ENCODE results near the gene PTCD1.
"Not testable (repeated sequence)": the region's sequence is repeated elsewhere in the genome, so short reads cannot be mapped to it uniquely, and the experiment has no call there.

PTCD1 gene

DNA sequence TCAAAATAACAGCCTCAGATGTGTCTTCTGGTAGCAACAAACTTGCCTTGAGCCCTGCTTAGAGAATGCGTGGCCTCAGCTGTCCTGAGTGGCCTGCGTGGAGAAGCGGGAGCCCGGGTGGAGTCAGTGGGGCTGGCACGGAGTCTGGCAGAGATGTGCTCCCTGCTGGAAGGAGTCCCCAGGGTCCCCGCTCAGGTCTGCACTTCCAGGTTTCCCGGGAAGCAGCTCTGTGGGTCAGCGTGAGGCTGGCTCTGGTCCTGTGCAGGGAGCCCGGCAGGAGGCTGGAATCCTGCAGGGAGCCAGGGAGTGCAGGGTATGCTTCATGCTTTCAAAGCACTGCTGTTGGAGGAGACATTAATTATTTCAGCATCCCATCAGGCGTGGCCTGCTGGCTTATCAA is 10.3 kb upstream of the PTCD1 start:
- no peak for DNase-seq

DNA sequence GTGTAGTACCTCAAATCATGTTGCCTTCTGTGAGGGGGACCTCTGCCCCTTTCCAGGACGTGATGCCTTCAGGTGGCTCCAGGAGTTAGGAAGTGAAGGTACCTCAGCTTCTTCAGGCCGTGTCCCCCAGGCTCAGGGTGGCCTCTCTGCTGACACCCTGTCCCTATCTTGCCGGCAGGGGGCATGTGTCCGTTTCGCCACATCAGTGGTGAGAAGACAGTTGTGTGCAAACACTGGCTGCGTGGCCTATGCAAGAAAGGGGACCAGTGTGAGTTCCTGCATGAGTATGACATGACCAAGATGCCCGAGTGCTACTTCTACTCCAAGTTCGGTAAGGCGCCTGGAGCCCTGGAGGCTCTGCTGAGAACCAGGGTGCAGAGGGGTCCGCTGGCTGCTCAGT is 9.3 kb upstream of the PTCD1 start:
- peak; percentile 7 for DNase-seq

DNA sequence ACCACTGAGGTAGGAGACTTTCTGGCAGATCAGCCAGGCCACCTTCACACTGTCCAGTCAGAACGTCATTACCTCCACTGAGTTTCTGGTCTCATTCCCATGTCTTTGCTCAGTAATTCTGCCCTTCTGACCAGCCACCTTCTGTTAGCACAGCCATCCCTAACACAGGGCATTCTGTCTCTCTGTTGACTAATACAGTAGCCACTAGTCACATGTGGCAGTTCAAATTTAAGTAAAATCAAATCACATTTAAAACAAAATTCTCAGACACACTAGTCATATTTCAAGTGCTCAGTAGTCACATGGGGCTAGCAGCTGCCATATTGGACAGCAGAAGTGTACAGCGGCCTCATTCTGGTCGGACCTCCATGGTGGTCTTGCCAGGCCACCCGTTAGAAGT is 7.5 kb upstream of the PTCD1 start:
- DNase-seq: no peak

DNA sequence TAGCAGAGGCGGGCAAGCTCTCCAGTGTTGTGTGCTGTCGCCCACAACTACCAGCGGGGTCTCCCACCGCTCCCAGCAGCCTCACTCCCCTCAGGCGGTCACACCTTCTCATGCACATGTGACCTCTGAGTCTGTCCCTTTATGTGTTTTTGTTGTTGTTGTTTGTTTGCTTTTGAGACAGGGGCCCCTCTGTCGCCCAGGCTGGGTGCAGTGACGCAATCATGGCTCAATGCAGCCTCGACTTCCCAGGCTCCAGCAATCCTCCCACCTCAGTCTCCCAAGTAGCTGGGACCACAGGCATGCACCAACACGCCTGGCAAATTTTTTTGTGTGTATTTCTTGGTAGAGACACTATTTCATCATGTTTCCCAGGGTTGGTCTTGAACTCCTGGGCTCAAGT is 1.6 kb upstream of the PTCD1 start:
- no peak for DNase-seq

- DNase-seq: no peak
Observed at GRCh38 chr7:99437946-99438572, 539 bp downstream of the PTCD1 start.

- no peak for DNase-seq
Observed at GRCh38 chr7:99433158-99433557, 5.4 kb downstream of the PTCD1 start.

- not testable (repeated sequence) for DNase-seq
Observed at GRCh38 chr7:99431756-99432540, 6.7 kb downstream of the PTCD1 start.

- DNase-seq: no peak
Observed at GRCh38 chr7:99429756-99430155, 8.8 kb downstream of the PTCD1 start.

DNA sequence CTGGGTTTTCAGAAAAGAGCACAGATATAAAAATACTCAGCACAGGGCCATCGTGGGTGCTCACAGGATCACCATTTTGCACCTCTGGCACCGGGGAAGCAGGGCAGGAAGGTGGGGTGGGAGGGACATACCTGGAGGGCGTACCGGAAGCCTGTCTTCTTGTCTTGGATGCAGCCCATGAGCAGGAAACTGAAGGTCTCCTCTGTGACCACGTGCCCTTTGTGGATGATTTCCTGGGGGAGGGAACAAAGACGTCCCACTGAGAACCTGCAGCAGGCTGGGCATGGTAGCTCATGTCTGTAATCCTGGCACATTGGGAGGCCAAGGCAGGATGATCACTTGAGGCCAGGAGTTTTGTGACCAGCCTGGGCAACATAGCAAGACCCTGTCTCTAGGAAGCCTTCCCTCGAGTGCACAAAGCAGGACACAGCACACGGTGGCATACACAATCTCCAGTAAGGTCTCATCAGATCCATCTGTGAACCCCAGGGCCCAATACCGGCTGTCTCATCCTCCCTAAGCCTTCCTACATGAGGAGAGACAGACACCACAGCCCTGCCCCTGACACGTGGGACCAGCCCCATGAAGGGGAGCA is 9.5 kb downstream of the PTCD1 start:
- no peak for DNase-seq

- no peak for DNase-seq
Observed at GRCh38 chr7:99424932-99425730, 13.5 kb downstream of the PTCD1 start.

GRCh38 chr7:99422625-99423024 is 16.0 kb downstream of the PTCD1 start:
- no peak for DNase-seq

DNA sequence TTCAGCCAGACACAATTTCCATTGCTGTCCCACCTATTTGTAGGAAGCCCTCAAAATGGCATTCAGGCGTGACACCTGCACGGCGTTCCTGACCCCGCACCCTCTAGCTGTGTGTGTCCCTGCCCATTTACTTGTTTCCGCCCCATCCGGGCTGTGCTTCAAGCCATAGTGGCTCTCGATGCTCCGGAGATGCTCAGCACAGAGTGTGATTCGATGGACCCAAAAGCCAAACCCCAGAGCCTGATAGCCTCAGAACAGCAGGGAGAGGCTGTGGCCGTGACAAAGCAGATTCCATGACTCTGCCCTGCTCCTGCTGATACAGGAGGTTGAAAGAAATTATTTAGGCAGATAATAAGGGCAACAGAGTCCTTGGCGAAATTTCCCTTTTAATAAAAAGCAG is 16.4 kb downstream of the PTCD1 start:
- DNase-seq: no peak

- DNase-seq: no peak
Observed at GRCh38 chr7:99420986-99421385, 17.6 kb downstream of the PTCD1 start.

GRCh38 chr7:99420213-99420612 is 18.4 kb downstream of the PTCD1 start:
- no peak for DNase-seq

- no peak for DNase-seq
Observed at GRCh38 chr7:99419323-99420021, 19.1 kb downstream of the PTCD1 start.

GRCh38 chr7:99418260-99418659 is 20.3 kb downstream of the PTCD1 start:
- DNase-seq: no peak

DNA sequence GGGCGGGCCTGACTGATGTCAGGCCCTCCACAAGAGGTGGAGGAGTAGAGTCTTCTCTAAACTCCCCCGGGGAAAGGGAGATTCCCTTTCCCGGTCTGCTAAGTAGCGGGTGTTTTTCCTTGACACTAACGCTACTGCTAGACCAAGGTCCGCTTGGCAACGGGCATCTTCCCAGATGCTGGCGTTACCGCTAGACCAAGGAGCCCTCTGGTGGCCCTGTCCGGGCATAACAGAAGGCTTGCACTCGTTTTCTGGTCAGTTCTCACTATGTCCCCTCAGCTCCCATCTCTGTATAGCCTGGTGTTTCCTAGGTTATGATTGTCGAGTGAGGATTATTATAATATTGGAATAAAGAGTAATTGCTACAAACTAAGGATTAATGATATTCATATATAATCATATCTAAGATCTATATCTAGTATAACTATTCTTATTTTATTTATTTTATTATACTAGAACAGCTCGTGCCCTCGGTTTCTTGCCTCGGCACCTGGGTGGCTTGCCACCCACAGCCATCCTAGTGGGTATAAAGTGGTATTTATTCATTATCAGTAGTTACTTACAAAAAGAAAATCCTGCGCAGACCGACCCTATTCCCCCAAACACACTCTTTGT is 23.0 kb downstream of the PTCD1 start:
- peak; percentile 4 for DNase-seq

DNA sequence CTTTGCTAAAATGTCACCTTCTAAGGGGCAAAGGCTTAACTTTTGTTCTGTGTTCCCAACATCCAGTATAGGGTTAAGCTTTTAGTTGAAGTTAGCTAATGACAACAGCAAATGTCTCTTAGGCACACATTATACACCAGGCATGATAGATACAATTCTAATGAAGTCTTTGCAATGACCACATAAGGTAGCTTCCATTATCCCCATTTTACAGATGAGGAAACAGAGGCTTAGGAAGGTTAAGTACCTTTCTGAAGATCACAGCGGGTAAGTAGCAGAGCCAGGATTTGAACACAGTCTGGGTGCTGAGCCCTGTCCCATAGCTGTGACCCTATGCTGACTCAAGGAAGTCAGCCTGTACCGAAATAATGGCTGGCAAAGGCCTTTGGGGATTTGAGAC is 28.0 kb downstream of the PTCD1 start:
- DNase-seq: no peak

- no peak for DNase-seq
Observed at GRCh38 chr7:99409806-99410205, 28.8 kb downstream of the PTCD1 start.

DNA sequence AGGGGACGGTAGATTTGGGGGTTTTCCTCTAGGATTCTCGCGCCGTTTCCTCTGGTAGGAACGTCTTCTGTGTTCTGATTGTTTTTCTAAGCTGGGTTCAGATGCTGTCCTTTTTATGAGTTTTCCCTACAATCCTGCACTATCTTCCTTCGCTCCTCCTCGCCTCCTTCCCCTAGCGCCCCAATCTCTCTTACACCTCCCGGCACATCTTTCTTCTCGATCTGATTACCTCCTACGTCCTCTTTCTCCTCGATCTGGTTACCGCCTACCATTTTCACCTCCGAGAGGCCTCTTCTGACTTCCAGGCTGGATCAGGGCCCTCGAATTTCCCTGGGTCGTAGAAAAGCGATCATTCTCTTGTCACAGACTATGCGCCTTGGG is 29.4 kb downstream of the PTCD1 start:
- no peak for DNase-seq

GRCh38 chr7:99408379-99409191 is 30.0 kb downstream of the PTCD1 start, which contains the start of the genes BUD31 and PDAP1:
BUD31 (plus strand) TSS chr7:99408969; CDS start chr7:99411093, 2,124 bp downstream.
PDAP1 (minus strand) TSS chr7:99408597; CDS start chr7:99408548, 49 bp downstream.
- peak; percentile 91 for DNase-seq
